ENCODE data around the gene NR3C2. TPM values are rescaled to one million over a fixed set of nuclear protein-coding genes. Genes with fewer than 3 reads are reported as not detected.

Gene NR3C2
- total and polyA plus RNA-seq, 2 of the 4 experiments (the other 2 are of a cell fraction) = 1.1 to 2.3 TPM

DNA sequence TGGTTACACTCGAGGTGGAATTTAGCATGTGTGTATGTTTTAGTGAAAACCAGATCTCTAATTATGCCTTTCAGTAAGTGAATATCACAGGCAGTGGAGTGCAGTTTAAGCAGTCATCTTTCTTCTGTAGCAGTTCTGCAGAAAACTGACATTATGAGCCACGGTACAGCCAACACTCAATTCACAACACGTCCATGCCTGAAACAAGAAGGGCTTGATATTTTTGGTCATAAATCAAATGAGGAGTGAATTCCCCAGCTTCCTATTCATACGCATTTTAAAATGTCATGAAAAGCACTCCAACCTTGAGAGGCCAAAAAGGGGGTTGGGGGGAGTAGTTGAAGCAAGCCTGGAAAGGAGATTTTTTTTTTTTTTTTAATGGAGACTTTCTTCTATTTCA lies 393.6 kb downstream of the NR3C2 start:
- H3K4ac ChIP-seq (ENCODE audit: low read depth, low read length) = no peak overlapping the region
- no peak overlapping the region for H2AK5ac ChIP-seq (ENCODE audit: low read depth, low read length)
- no peak for DNase-seq
- H3K56ac ChIP-seq (ENCODE audit: extremely low read depth, insufficient read depth, low read length) = no peak overlapping the region
- H3K14ac ChIP-seq (replicated peaks; ENCODE audit: low read depth, low read length) = no peak overlapping the region
- H2BK15ac ChIP-seq (ENCODE audit: low read depth, low read length) = no peak overlapping the region
- H3K27ac ChIP-seq (ENCODE audit: insufficient read depth, low read length) = no peak overlapping the region
- no peak overlapping the region for H2AFZ ChIP-seq (replicated peaks; ENCODE audit: low read length, poor library complexity)
- no peak overlapping the region for H2BK120ac ChIP-seq (ENCODE audit: low read depth, low read length)
- no peak overlapping the region for H2BK5ac ChIP-seq (ENCODE audit: low read depth, low read length, poor library complexity, severe bottlenecking)
- intact Hi-C loops (cut with micrococcal nuclease) = no loop called here
- no peak overlapping the region for H4K8ac ChIP-seq (ENCODE audit: low read depth in 2 of 2, low read length in 2 of 2)
- H3K18ac ChIP-seq (ENCODE audit: low read depth, low read length) = no peak overlapping the region
- CTCF ChIA-PET = interaction anchor here (0.6 to 0.7 kb wide), 2 partner anchors 60 to 98 kb away, joined by 3 to 4 read pairs; no protein-coding TSS in a partner anchor
- H3K36me3 ChIP-seq (ENCODE audit: control insufficient read depth, insufficient read depth, low read length) = peaks cover 10% of the 10 kb centered on the region
- H4K20me1 ChIP-seq (ENCODE audit: insufficient read depth, low read length) = peaks cover 8% of the 10 kb centered on the region; the same call in 1 of the 2 replicates
- no peak overlapping the region for H2BK20ac ChIP-seq (ENCODE audit: low read depth, low read length)
- no peak overlapping the region for H3K9ac ChIP-seq (ENCODE audit: low read depth, low read length)
- in situ Hi-C loops (cut with MboI; ENCODE audit: low sequenced_read_pairs) = loop anchor here (25.0 kb wide), 1 partner anchor 89 kb away; no protein-coding TSS in a partner anchor
- no peak overlapping the region for H3K4me2 ChIP-seq (ENCODE audit: low read depth, low read length)
- peaks cover 3% of the 10 kb centered on the region for H3K9me1 ChIP-seq (ENCODE audit: insufficient read depth, low read length)
- H4K91ac ChIP-seq (ENCODE audit: insufficient read depth, low read depth, low read length) = no peak overlapping the region
- no peaks in the 10 kb centered on the region for H3K9me3 ChIP-seq (ENCODE audit: control insufficient read depth, insufficient read depth, low read length)
- no CpG with 5 or more reads among the region's 4 CpGs for WGBS, 2 experiments (ENCODE audit: extremely low coverage in 2 of 2, insufficient read length in 1 of 2)
- no TSS peak for BruUV-seq (replicated peaks)
- no peak overlapping the region for H3K4me3 ChIP-seq (ENCODE audit: insufficient read depth, low read depth, low read length)
- H3K27me3 ChIP-seq (ENCODE audit: control insufficient read depth, insufficient read depth, low read length) = no peaks in the 10 kb centered on the region
- H3K23ac ChIP-seq (ENCODE audit: low read depth, low read length) = no peak overlapping the region
- H3K4me1 ChIP-seq (ENCODE audit: control insufficient read depth, insufficient read depth, low read length) = peaks cover 6% of the 10 kb centered on the region; the same call in 1 of the 2 replicates
- POLR2A ChIA-PET (ENCODE audit: unreplicated experiment) = no interaction called here
- no peak overlapping the region for H2AK9ac ChIP-seq (replicated peaks; ENCODE audit: low read depth, low read length, poor library complexity)
- H3K79me1 ChIP-seq (ENCODE audit: low read depth in 1 of 2, low read length in 2 of 2) = peaks cover 16 to 18% of the 10 kb centered on the region in 2 experiments
- no peak overlapping the region for H4K5ac ChIP-seq (ENCODE audit: low read depth, low read length)
- TF ChIP-seq CEBPB (IDR thresholded peaks at IDR 0.05; ENCODE audit: low read depth, low read length) (no peak), MAZ (IDR thresholded peaks at IDR 0.05; ENCODE audit: borderline replicate concordance, low read depth, low read length) (no peak), RCOR1 (IDR thresholded peaks at IDR 0.05; ENCODE audit: insufficient replicate concordance, low read length) (no peak), RFX5 (IDR thresholded peaks at IDR 0.05; ENCODE audit: low read depth, low read length) (no peak), ELK1 (IDR thresholded peaks at IDR 0.05; ENCODE audit: borderline replicate concordance, low read depth, low read length) (no peak), MAFK (IDR thresholded peaks at IDR 0.05; ENCODE audit: low read depth, low read length) (no peak), NFE2L2 (IDR thresholded peaks at IDR 0.05; ENCODE audit: low read depth, low read length) (no peak), CHD1 (IDR thresholded peaks at IDR 0.05; ENCODE audit: low read depth, low read length) (no peak), SMC3 (IDR thresholded peaks at IDR 0.05; ENCODE audit: low read depth, low read length) (no peak)
- ATAC-seq (ENCODE audit: low read depth) = no peak
- dilution Hi-C loops (cut with HindIII; ENCODE audit: low sequenced_read_pairs, unreplicated experiment) = no loop called here

Measured in IMR-90 (cell line).